AG08395 (cell line): ENCODE data around the gene UNKL.
A peak's percentile ranks its signal among the peaks of the same experiment; 100 is the strongest.

Experiments
- DNase-seq: peaks from one replicate; pipeline ENCODE4 v3.0.0; 2012; ENCODE audit warnings: mixed read lengths, low spot score

Gene UNKL

DNA sequence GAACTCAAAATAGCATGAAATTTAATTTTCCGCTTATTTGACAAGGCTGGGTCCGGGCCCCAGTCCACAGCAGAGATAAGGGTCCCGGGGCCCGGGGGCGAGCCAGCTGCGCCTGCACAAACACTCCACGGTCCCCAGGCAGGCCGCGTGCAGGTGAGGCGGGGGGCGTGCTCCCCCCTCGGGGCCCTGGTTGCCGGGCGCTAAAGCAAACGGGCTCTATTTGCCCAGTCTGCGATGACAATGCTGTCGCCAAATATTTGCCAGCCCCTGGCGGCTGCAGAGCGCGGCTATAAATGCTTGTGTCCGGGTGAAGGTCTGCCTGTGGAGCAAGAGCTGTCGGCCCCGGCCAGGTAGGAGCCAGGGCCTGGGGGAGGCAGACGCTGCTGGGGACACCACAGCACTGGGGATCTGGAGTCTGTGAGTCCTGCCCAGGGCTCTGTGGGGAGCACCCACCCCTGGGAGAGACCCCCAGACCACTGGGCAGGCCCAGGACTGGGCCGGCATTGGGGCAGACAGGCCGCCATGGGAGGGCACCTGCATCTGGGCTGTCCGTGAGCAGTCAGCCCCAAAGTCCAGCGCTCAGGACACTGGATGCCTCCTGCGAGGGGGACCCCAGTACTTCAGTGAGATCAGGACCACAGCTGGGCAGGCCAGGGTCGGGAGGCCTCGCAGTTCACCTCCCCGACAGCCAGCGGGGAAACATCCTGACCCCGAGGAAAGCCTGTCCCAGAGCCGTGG, 16.4 kb upstream of the UNKL start, which contains the start of gene PERCC1:
Gene PERCC1, plus strand, starts transcription at position 320 of the 738 bp plus-strand sequence. CDS start 1,516 bp downstream, outside the sequence.
- DNase-seq = no peak

DNA sequence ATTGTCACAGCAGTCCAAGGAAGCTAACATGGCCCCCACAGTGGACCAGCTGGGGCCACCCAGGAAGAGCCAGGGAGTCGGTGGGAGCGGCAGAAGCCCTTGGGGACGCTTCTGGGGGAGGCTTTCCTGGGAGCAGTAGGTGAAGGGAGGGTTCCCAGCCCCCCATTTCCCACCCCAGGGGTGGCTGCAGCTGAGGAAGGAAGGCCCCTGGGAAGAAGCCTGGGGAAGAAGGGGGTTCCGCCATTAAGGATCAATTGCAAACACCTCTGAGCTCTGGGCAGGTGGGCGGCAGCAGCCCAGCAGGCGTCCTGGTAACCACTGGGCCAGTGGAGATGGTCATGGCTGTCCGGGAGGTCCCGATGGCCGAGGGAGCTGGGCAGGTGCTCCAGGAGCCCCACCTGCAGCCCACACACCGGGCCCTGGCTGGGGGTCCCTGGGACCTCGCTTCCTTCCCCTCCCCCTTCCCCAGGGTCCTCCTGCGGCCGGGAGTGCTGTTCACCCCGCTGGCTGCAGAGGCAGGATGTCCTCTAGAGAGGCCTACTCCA, 15.8 kb upstream of the UNKL start:
- no peak for DNase-seq

DNA sequence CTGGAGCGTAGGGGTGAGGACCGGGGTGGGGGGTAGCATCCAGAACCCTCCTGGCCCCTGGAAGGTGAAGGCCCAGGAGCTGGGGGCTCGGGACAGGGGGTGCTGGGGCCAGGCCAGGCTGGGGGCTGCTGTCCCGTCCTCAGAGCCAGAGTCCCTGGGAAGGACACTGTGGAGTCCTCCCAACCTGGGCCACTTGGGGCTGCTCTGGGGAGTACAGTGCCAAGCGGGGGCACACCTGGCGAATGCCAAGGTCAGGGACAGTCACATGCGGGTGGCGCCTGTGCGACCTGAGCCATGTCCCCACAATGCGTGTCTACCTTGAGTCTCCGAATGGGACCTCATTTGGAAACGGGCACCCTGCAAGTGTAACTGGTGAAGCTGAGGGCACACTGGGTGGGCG, 15.1 kb upstream of the UNKL start:
- DNase-seq = no peak

DNA sequence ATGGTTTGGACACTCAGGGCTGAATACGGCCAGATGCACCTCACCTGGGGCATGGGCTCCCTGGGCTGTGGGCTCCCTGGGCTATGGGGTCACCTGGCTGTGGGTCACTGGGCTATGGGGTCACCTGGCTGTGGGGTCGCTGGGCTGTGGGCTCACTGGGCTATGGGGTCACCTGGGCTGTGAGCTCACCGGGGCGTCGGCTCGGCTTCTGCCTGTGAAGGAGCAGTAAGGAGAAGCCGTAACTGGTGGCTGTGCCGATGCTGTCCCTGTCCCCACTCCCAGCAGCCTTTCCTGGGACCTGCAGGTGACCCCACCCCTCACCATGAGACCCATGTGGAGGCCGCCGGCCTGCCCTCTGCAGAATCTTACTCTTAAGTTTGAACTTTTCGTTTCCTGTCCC, 14.5 kb upstream of the UNKL start:
- no peak for DNase-seq

DNA sequence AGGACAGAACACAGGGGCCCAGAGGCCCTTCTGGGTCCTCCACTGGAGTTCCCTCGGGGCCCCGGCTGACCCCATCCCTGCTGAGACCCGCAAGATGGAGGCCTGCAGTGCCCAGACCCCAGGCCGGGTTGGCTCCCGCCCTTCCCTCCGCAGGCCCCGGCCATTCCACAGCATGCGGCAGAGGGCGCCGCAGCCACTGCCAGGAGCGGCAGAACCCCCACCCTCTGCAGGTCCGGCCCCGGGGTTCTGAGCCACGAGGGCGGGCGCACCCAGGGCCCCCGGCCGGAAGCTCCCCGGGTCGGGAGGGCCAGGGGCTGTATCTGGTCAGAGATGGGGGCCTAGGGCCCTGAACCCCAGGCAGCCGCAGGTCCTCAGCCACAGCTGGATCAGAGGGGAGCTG, 14.0 kb upstream of the UNKL start:
- DNase-seq = peak; percentile 29

DNA sequence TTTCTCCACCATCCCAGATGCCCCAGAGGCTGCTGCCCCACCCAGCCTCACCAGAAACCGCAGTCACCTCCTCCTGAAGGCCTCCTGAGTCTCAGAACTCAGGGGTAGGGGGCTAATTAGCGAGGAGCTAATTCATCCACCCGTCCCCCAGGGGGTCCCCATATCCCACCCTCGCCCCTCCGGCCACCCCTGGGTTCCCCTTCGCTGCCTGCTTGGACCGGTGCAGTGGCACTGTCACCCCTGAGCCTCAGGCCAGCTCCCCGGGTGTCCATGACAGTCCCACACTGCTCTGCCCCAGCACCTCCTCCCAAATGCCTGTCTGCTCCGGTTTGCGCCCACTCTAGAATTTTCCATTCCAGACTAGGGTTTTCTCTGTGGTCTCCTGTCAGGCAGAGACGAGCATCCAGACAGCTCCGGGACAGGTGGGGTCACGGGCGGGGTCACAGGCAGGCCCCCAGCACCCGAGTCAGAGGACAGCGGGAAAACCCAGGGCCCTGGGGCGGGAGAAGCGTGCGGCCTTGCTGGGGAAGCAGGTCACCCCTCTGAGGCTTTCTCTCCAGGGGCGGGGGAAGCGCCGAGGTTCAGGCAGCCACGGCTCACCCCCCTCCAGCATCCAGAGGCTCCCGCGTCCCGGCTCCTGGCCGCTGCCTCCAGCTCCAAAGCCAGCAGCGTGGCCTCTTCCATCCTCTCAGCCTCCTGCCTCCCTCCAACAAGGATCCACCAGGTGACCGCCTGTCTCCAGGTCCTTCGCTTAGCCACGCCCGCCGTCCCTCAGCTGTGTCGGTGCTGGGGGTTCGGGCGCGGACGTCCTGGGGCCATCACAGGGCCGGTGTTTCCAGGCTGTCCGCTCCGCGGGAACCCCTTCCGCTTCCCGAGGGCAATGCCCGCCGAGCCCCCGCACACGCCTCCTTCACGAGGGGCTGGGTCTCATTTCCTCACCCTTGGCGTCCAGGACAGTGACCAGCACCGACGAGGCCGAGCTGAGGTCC, 13.3 kb upstream of the UNKL start:
- no peak for DNase-seq

DNA sequence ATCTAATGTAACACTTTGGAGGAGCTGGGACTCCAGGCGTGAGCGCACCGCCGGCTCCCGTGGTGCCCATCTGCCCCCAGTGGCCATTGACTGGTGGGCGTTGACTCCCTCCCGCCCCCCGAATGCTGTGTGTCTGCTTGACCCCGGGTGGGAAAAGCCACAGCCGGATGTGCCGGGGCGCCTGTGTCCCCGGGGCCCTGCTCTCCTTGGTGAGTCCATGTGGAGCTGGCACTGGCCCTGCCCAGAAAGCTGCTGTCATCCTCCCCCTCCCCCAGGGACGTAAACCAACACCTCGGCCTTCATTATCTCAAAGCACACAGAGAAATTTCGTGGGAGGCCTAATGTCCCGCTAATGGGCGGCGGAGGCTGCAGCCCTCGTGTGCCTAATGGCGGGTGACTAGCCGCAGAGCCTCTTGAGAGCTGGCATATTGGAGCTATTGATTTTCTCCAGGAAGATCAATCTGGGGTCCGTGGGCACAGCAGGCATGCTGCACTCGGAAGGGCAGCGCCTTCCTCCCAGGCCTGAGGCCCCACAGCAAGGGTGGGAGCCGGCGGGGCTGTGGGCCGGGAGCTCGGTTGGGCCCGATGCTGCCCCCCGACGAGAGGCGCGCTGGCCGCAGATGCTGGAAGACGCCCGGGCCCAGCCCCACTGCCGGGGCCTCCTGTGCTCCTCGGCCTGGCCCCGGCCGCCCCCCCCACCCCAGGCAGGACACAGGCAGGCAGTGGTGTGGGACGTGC, 12.4 kb upstream of the UNKL start:
- no peak for DNase-seq

DNA sequence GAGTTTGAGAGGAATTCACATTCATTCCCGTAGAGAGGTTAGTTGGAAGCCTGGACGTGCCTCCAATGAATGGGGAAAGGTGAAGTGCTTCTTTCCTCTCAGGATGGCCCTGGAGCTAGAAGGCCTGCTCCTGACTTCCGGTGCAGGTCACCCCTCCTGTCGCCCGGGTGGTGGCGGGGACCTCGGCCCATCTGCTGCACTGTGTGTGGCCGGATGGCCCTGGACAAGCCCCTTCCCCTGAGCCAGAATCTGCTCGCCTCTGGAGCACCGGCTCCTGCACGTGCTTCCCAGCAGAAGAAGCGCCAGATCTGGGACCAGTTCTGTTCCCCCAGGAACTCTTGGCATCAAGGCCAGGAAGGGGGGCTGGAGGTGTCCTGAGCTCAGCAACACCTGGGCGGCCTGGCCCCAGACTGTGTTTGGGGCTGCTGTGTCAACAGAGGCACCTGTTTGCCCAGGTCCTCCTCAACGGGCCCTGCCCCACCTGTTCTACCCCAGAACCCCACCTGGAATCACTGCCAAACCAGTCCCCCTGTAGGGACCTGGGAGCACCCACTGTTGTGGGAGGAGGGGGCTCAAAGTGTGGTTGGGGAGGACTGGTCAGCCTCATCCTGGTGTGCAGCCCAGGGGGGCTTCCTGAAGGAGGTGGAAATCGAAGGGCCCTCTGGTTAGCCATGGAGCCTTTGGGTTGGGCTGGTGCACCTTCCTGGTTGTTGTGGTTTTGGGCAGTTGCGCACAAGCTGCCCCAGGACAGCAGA, 11.3 kb upstream of the UNKL start:
- no peak for DNase-seq

DNA sequence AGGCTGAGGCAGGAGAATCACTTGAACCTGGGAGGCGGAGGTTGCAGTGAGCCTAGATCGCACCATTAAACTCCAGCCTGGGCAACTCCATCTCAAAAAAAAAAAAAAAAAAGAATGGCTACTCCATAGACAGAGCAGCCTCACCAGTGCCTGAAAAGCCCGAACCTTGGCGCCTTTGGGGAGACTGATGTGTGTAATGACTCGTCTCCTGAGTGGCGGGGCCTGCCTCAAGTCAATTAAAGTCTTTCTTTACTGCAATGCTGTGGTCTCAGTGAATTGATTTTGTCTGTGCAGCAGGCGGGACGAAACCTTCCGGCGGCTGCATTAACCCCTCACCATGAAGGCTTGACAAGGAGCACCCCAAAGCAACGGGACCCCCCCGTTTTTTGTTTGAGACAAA, 9.5 kb upstream of the UNKL start:
- no peak for DNase-seq

DNA sequence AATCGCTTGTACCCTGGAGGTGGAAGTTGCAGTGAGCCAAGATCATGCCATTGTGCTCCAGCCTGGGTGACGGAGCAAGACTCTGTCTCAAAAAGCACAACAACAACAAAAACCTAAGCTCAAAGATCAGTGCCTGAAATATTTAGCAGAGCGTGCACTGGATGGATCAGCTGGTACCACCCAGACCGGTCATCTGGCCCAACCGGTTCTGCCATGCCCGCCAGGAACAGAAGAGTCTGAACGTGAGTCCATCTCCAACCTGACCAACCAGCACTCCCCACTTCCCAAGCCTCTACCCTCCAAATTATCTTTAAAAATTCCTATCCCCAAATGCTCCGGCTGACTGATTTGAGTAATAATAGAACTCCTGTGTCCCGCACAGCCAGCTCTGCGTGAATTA, 7.6 kb upstream of the UNKL start:
- DNase-seq = no peak

DNA sequence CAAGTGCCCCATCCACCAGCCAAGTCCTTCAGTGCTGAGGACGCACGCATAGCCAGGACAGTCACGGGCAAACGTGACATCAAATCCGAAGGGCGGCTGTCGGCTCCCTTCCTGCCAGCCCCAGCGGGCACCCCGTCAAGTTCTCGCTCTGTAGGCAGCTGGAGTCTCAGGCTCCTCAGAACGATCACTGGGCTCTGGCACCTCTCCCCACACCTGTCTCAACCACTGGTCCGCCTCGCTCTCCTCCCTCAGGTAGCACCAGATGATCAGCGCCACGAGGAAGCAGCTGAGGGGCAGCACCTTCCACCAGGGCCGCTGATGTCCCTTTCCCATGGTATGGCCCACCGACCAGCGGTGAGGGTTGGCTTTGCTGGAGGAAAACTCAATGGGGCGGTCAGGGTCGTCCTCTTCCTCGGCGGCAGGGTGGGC, 5.6 kb upstream of the UNKL start:
- DNase-seq = no peak

DNA sequence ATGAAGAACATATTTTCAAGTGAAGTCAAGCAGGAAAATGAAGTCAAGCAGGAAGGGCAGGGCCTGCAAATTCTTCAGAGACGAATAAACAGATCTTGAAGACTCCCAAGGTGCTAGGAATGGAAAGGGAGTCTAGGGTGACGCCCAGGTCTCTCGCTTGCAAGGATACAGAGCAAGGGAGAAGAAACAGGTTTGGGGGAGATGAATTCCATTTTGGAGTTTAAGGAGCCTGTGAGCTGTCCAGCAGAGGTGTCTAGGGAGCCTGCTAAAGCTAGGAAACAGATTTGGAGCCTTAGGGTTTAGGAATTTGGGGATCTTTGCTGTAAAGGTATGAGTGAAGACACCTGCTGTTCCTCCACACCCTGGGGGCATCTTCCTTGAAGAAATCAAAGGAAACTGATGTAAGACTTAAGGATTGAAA, 2.0 kb upstream of the UNKL start:
- DNase-seq = no peak

DNA sequence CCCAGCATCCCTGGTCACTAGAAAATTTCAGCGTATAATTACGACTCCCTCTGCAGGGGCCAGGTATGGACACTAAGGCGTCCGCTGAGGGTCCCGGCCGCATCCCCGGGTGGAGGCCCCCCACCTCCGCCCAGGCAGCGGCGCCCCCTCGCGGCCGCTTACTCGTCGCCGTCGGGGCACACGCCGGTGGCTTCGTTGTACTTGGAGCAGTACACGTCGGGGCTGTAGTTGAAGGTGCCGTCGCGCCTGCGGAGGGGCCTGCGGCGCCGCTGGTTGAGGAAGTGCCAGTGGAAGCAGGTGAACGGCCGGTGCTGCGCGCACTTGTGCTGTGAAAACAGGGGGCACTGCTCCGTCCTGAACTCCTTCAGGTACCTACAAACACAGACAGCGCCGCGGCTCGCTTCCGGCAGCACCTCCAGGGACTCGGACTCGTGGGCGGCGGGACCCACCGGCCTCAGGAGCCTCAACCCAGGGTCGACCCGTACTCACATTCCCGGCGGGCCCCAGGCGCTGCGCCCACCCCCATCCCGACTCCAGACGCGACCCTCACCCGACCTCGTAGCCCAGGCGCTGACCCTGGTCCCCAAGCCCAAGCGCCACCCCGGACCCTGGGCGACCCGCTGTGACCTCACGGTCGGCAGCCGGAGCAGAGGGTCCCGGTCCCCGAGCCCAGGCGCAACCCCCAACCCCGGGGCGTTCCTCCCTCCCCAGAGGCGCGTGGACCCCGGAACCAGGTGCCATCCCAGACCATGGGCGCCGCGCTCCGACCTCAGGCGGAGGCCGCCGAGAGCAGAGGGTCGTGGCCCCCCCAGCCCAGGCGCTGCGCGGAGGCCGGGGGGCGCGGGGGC, 596 bp downstream of the UNKL start:
- peak; percentile 59 for DNase-seq

DNA sequence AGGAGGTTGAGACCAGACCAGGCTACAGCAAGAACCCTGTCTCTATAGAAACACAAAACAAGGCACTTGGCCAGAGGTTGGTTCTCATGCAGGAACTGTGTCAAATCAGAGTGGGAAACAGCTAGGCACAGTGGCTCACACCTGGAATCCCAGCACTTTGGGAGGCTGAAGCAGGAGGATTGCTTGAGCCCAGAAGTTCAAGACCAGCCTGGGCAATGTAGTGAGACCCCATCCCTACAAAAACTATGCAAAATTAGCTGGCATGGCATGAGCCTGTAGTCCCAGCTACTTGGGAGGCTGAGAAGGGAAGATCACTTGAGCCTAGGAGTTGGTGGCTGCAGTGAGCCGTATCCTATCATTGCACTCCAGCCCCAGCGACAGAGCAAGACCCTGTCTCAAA, 1.7 kb downstream of the UNKL start:
- DNase-seq = no peak

DNA sequence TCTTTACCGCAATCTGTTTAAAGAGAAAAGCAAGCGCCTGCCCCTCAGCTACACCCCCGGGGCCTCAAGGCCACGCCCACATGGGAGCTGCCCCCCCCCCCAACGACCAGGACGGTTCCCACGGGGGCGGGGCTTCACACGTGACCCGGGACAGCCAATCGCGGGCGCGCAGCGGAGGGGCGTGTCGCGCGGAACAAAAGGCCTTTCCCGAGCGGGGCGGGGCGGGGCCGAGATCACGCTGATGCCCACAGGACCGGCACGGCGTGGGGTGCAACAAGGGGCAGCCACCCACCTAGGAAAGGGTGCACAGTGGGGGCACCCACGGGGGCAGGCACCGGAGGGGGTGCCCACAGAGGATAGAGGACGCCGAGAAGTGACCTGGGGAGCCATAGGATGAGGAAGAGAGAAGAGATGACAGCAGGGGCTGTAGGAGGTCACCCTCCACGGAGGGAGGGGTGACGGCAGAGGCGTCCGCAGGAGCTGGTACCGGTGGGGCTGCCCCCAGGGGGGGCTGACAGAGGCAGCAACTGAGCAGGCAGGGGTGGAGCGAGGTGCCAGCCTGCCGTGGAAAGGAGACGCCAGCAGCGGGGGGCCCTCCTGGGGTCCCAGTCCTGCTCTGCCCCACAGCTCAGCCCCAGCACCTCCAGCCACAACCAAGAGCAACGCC, 6.2 kb downstream of the UNKL start:
- peak; percentile 98 for DNase-seq

DNA sequence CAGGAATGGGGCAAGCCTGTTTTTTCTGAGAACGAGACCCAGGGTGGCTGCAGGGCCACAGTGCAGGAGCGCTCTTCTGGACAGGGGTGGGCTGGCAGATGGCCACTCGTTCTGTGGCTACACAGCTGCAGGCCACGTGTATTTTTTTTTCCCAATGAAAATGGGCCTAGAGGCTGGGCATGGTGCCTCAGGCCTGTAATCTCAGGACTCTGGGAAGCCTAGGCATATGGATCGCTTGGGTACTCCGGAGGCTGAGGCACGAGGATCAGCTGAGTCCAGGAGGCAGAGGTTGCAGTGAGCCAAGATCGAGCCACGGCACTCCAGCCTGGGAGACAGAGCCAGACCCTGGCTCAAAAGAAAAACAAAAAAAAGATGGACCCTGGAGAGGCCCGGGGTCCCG, 6.8 kb downstream of the UNKL start:
- peak; percentile 55 for DNase-seq

DNA sequence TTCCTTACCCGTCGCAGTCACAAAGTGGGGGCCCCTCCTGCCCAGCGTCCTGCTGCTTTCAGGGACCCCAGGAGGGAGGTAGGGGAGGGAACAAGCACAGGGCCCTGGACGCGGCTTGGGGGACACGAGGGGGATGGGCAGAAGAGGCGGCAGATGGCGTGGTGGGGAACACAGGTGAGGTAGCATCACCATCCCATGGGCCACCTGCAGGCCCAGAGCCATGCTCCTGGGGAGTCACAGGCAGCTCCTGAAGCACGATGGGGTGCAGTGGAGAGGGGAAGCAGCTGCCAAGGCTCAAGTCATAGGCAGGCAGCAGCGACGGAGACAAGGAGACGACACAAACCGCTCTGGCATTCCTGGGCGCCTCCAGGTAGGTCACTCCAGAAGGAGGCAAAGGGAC, 10.8 kb downstream of the UNKL start:
- DNase-seq = no peak

DNA sequence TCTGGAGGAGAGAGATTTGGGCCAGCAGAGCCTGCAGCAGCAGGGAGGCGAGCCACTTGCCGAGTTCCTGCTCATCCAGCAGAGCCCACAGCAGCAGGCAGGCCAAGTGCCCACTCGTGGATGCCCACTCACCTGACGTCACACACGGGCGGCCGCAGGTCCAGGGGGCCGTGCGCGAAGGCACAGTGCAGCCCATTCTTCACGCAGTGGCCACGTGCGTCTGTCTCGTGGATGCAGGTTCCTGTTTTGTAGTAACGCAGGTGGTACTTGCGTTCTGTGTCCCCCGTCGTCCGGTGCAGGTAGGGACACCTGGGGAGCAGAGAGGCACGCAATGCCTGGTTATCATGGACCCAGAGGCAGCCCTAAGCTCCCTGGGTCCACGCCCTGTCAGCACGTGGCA, 11.5 kb downstream of the UNKL start:
- DNase-seq = no peak

DNA sequence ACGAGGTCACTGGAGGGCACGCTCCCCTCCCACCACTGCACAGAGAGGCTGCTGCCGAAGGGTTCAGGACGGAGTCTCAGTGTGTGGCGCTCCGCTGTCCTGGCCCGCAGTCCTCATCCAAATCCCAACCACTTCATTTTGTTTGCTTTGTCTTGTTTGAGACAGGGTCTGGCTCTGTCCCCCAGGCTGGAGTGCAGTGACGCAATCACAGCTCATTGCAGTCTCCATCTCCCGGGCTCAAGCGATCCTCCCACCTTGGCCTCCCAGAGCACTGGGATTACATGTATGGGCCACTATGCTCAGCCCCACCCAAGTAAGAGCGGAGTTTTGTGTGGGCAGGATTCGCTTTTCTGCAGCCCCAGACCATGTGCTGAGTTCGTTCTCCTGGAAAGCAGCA, 12.7 kb downstream of the UNKL start:
- DNase-seq = no peak
